Smooth muscle cell (in vitro differentiated cells): ENCODE data around the gene TBCEL. TPM values are rescaled to one million over a fixed set of nuclear protein-coding genes. Genes with fewer than 3 reads are reported as not detected.

ENCODE experiments used
- DNase-seq: peaks from one replicate; lab custom pipeline; 2025; ENCODE audit not compliant: unreplicated experiment; lab: John Stamatoyannopoulos, UW
- H2AFZ ChIP-seq: fragments of 200-600 bp; sonication (generic); 2 replicates; pipeline ENCODE4 v1.6.0; 2016; ENCODE audit warnings: antibody characterized with exemption, low read depth, mild to moderate bottlenecking
- H3F3A ChIP-seq: fragments of 200-600 bp; sonication (generic); 2 replicates; pipeline ENCODE4 v1.6.0; 2017; ENCODE audit warnings: antibody characterized with exemption, low read depth
- H3K27ac ChIP-seq: fragments of 200-600 bp; sonication (generic); 2 replicates; pipeline ENCODE4 v1.5.1; 2016; ENCODE audit warnings: low read depth, mild to moderate bottlenecking
- H3K27me3 ChIP-seq: fragments of 200-600 bp; sonication (generic); 2 replicates; pipeline ENCODE4 v1.6.1; 2016; ENCODE audit warnings: low read depth, mild to moderate bottlenecking
- H3K36me3 ChIP-seq: fragments of 200-600 bp; sonication (generic); 2 replicates; pipeline ENCODE4 v1.5.1; 2016; ENCODE audit warnings: low read depth
- H3K4me1 ChIP-seq: fragments of 200-600 bp; sonication (generic); 2 replicates; pipeline ENCODE4 v1.5.1; 2016; ENCODE audit warnings: low read depth
- H3K4me2 ChIP-seq: fragments of 200-600 bp; sonication (generic); 2 replicates; pipeline ENCODE4 v1.6.0; 2016; ENCODE audit warnings: mild to moderate bottlenecking
- H3K4me3 ChIP-seq: fragments of 200-600 bp; sonication (generic); 2 replicates; pipeline ENCODE4 v1.5.1; 2016; ENCODE audit warnings: mild to moderate bottlenecking
- H3K79me2 ChIP-seq: fragments of 200-600 bp; sonication (generic); 2 replicates; pipeline ENCODE4 v1.6.0; 2016; ENCODE audit warnings: low read depth, mild to moderate bottlenecking
- H3K9ac ChIP-seq: fragments of 200-600 bp; sonication (generic); 2 replicates; pipeline ENCODE4 v1.6.0; 2016; ENCODE audit warnings: low read depth
- H3K9me3 ChIP-seq: fragments of 200-600 bp; sonication (generic); replicated peaks from 2 replicates; pipeline ENCODE4 v1.5.1; 2016; ENCODE audit warnings: low read depth
- H4K20me1 ChIP-seq: fragments of 200-600 bp; sonication (generic); 2 replicates; pipeline ENCODE4 v1.6.0; 2016; ENCODE audit warnings: low read depth
- WGBS: methylation state at CpG from one replicate; pipeline ENCODE4 v1.1.7; 2016; ENCODE audit warnings: low lambda C conversion rate; 5-methylcytosine and 5-hydroxymethylcytosine counted together
- polyA plus RNA-seq: library from polyadenylated mRNA; unstranded; fragments of >200 nt; fragmentation: Nextera tagmentation; extraction: Ambion mirVana; gene quantifications from 2 replicates; pipeline ENCODE4 v1.2.1, GENCODE V29; 2016
- total RNA-seq: library from RNA; depleted of rRNA; stranded (reverse); fragments of >200 nt; gene quantifications from 2 replicates; pipeline ENCODE4 v1.2.3, GENCODE V29; 2014
- TF ChIP-seq, protein P1 (sequence below): fragments of 200-600 bp; sonication (generic); IDR thresholded peaks from 2 replicates; pipeline ENCODE4 v1.5.1; 2017; ENCODE audit warnings: borderline replicate concordance, mild to moderate bottlenecking, antibody characterized with exemption; ENCODE audit not compliant: insufficient read depth, poor library complexity, severe bottlenecking

TBCEL gene
- total and polyA plus RNA-seq, 2 experiments from 2014 or later: 9.6 to 16.0 TPM

DNA sequence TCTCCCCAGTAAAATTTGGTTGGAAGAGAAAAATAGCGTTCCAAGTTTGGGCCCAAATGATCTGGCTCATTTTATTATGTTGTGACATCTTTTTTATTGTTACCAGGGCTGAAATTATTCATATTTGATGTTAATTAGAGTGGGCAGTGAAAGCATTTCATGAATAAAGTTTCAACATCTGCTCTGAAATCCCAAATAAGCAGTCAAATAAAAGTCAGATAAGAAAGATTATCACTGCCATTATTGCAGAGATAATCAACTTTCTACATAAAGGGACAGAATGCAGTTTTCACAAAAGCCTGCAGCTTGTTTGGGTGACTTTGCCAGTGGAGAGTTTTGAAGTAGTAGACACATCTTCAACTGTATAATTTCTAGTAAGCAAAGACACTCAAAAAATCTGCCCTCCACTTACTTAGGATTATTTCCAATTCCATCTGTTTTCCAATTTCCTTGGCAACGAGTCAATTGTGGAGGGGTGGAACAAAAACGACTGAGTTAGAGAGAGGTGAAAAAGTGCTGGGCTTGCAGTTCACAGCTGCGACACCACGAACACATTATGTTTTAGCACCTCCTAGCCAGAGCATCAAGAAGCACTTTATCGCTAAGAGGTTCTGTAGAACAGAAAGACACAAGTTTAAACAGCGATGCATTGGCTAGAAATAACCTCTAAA lies 86.1 kb downstream of the TBCEL start:
- Histone ChIP-seq H3K79me2 (no peaks in the 10 kb centered on the region), H3K9me3 (no peaks in the 10 kb centered on the region), H3K4me1 (peaks cover 7% of the 10 kb centered on the region), H3K36me3 (no peaks in the 10 kb centered on the region), H4K20me1 (no peaks in the 10 kb centered on the region), H3K4me2 (no peak overlapping the region), H3K27me3 (peaks cover 14% of the 10 kb centered on the region), H3K4me3 (no peak overlapping the region), H3K27ac (no peak overlapping the region), H2AFZ (no peak overlapping the region), H3K9ac (no peak overlapping the region), H3F3A (no peaks in the 10 kb centered on the region)
- WGBS: 72% methylated on average over 7 of the region's 7 CpGs
- TF ChIP-seq, protein P1, sequence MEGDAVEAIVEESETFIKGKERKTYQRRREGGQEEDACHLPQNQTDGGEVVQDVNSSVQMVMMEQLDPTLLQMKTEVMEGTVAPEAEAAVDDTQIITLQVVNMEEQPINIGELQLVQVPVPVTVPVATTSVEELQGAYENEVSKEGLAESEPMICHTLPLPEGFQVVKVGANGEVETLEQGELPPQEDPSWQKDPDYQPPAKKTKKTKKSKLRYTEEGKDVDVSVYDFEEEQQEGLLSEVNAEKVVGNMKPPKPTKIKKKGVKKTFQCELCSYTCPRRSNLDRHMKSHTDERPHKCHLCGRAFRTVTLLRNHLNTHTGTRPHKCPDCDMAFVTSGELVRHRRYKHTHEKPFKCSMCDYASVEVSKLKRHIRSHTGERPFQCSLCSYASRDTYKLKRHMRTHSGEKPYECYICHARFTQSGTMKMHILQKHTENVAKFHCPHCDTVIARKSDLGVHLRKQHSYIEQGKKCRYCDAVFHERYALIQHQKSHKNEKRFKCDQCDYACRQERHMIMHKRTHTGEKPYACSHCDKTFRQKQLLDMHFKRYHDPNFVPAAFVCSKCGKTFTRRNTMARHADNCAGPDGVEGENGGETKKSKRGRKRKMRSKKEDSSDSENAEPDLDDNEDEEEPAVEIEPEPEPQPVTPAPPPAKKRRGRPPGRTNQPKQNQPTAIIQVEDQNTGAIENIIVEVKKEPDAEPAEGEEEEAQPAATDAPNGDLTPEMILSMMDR: no peak
- DNase-seq: no peak

DNA sequence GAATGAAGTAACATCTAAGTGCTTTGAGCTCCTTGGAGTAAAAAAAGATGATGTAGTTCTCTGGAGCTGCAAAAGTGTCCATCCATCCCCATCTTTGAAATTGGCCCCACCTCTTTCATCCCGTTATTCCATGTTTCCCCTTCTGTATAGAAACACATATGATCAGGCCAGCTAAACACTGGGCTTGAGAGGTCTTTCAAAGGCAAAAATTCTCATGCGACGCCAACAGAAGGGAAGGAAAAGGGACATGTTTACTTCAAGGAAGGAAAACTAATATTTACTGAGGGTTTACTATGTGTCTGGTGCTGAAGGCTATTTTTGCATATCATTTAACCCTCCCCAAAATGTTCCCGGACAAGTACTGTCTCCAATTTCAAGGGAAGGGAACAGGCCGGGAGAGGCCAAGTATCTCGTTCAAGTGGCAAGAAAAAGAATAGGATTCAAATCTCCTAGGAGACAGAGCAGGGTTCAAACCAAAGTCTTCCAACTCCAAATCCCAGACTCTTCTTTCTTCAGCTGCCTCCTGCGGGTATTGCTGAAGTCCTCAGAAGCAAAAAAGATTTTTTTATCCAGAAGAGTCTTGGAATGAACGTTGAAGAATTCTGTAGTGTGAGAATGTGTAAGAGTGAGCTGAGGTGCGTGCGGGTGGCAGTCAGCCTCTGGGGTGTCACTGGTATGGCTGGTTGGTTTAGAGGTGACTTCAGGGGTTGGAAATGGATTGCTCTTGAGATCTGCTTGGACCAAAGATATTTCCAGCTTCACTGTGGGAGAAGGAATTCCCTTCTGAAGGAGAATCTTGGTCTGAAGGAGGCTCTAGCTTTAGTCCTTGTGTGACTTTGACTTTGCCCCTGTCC lies 87.2 kb downstream of the TBCEL start:
- TF ChIP-seq, protein P1: no peak
- H3K4me3 ChIP-seq: no peak overlapping the region
- no peak overlapping the region for H3K9ac ChIP-seq
- peaks cover 7% of the 10 kb centered on the region for H3K4me1 ChIP-seq
- WGBS: 90% methylated on average over 10 of the region's 10 CpGs
- H3K4me2 ChIP-seq: no peak overlapping the region
- H3K9me3 ChIP-seq: no peaks in the 10 kb centered on the region
- peaks cover 14% of the 10 kb centered on the region for H3K27me3 ChIP-seq
- H3K79me2 ChIP-seq: no peaks in the 10 kb centered on the region
- H4K20me1 ChIP-seq: no peaks in the 10 kb centered on the region
- H3K36me3 ChIP-seq: no peaks in the 10 kb centered on the region
- DNase-seq: no peak
- H2AFZ ChIP-seq: no peak overlapping the region
- no peaks in the 10 kb centered on the region for H3F3A ChIP-seq
- H3K27ac ChIP-seq: no peak overlapping the region

DNA sequence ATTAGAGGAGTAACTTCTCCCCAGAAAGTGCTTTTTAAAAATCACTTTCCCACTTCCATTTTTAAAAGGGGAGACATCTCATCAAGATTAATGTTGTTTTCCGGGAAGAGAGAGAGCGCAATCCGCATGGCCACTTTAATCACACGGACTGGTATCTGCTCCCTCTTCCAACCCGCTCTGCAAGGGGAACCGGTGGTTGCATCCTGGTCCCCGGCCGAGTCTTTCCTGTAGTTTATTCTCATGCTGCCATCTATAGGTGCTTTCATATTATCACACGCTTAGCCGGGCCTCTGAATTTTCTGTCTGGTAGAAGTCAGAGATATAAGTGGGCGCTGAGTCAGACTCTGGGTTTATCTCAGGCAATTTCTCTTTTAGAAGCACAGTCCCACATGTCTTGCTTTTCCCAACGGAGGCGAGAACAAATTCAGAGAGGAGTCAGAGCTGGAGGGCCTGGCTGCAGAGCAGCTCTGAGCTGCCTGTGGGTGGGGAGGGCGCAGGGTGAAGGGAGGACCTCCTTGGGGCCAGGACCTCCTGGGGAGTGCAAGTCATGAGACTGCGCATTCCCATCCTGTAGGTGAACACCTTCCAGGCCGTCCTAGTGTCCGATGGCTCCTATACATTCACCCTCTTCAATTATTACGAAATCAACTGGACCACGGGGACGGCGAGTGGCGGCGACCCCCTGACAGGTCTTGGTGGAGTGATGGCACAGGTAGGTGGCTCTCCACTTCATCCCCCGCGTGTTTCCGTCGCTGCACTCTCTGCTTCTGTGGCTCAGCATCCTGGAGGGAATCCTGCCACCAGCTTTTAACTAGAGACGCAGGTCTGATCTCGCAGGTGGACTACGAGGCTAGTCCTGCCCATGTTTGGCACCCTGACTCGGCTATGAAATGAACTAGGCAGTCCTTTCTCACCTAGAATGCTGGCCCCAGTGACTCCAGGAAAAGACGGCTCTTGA lies 88.9 kb downstream of the TBCEL start:
- Histone ChIP-seq H3K79me2 (no peaks in the 10 kb centered on the region), H2AFZ (no peak overlapping the region)

More for the DNA sequence above, 88.9 kb downstream of the TBCEL start:
- H3K4me2 ChIP-seq: no peak overlapping the region
- no peak overlapping the region for H3K4me3 ChIP-seq
- no peak overlapping the region for H3K27ac ChIP-seq
- peaks cover 4% of the 10 kb centered on the region for H3F3A ChIP-seq
- H3K9me3 ChIP-seq: no peaks in the 10 kb centered on the region
- H4K20me1 ChIP-seq: no peaks in the 10 kb centered on the region
- TF ChIP-seq, protein P1: peak; percentile 60
- no peak overlapping the region for H3K9ac ChIP-seq
- peak; percentile 17 for DNase-seq
- WGBS: 52% methylated on average over 32 of the region's 32 CpGs
- peaks cover 7% of the 10 kb centered on the region for H3K4me1 ChIP-seq
- no peaks in the 10 kb centered on the region for H3K36me3 ChIP-seq
- peaks cover 9% of the 10 kb centered on the region for H3K27me3 ChIP-seq
